ENCODE results near the gene F12.

Gene F12

GRCh38 chr5:177357459-177358351, 51.7 kb downstream of the F12 start, which contains the start of gene RGS14:
Gene RGS14 (plus strand): TSS chr5:177357924. CDS start chr5:177358025, 101 bp downstream.
- DNase-seq (ENCODE audit: low read depth in 1 of 2, low spot score in 1 of 2) = peak; percentile 31 to 59

- DNase-seq (ENCODE audit: low read depth in 1 of 2, low spot score in 1 of 2) = no peak
These were observed 52.3 kb downstream of the F12 start for GRCh38 chr5:177357146-177357458.

GRCh38 chr5:177356746-177357145, 52.6 kb downstream of the F12 start:
- no peak for DNase-seq (ENCODE audit: low read depth in 1 of 2, low spot score in 1 of 2)

- no peak for DNase-seq (ENCODE audit: low read depth in 1 of 2, low spot score in 1 of 2)
These were observed 53.5 kb downstream of the F12 start for GRCh38 chr5:177355868-177356168.

DNA sequence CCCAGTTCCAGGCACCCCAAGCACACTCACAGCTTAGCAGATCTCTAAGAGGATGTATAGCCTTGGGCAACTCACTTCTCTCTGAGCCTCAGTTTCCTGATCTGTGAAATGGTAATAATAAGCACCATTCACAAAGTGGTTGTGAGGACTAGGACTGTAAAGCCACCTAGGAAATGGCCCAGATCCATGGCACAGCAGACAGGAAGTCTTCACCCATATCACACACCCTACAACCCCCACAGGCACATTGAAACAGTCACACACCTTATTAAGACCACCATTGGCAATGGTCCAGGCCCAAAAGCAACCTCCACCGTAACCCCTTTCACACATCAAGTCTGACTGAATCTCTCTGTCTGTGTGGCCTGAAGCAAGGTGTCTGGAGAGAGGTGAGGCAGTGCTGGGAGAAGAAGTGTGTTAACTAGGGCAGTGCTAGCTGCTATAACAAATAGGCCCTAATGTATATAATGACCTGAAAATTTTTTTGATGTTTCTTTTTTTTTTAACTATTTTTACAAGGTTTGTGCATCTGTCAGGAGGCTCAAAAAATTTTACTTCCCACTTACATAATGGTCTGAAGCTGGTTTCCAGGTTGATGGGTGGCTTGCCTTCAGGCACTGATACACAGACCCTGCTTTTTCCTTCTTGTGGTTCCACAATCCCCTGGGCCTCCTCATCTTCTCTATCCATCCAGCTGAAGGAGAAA, 54.0 kb downstream of the F12 start:
- DNase-seq (ENCODE audit: low read depth in 1 of 2, low spot score in 1 of 2) = no peak

- DNase-seq (ENCODE audit: low read depth in 1 of 2, low spot score in 1 of 2) = no peak
These were observed 54.7 kb downstream of the F12 start for GRCh38 chr5:177354711-177355110.

DNA sequence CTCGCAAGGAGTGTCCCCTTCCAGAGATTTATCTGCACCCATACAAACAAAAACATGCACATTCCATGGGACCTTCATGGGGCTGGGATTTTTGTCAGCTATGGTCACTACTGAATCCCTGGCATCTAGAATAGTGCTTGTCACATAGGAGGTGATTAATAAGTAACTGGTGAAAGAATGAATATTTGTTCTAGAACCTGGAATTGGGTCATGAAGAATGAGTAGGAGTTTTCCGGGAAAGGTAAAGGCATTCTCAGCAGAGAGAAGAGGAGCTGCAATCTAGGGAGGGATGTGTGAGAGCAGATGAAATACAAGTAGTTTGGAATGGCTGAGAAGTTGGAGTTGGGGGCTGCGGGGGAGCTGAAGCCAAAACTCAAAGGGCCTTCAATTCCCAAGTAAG, 55.1 kb downstream of the F12 start:
- no peak for DNase-seq (ENCODE audit: low read depth in 1 of 2, low spot score in 1 of 2)

GRCh38 chr5:177353093-177353492, 56.3 kb downstream of the F12 start:
- no peak for DNase-seq (ENCODE audit: low read depth in 1 of 2, low spot score in 1 of 2)

Data from activated CD4-positive, alpha-beta T cell treated with anti-CD3 and anti-CD28 coated beads, Interleukin-2, amount 50 U/mL, for 24 hours (primary cell).